Panc1 (cell line): Measurements from ENCODE around the gene PCDH15. TPM values are rescaled to one million over a fixed set of nuclear protein-coding genes. Genes with fewer than 3 reads are reported as not detected.
A peak's percentile ranks its signal among the peaks of the same experiment; 100 is the strongest.

Experiments
- ATAC-seq: fragments of 200-7000 bp; cut with Tn5 transposase; 2 replicates; pipeline ENCODE4 v1.9.1; 2020; ENCODE audit warnings: mild to moderate bottlenecking, moderate library complexity
- BruUV-seq: library from RNA; stranded (reverse); fragments of 400-500 nt; replicated peaks from 2 replicates; lab custom pipeline; 2021; lab: Mats Ljungman, UMichigan
- CTCF ChIA-PET: fragments of 300-600 bp; sonication (Branson Sonifier 250); formaldehyde crosslinking; loops from one replicate; lab custom pipeline; 2022; ENCODE audit warnings: antibody characterized with exemption; lab: Charles Lee
- POLR2A ChIA-PET: fragments of 300-600 bp; sonication (Branson Sonifier 250); formaldehyde crosslinking; loops from one replicate; lab custom pipeline; 2022; ENCODE audit warnings: antibody characterized with exemption; lab: Charles Lee
- DNase-seq: peaks from one replicate; pipeline ENCODE4 v3.0.0-alpha.2; 2010; ENCODE audit warnings: low read depth, low spot score
- H3K27ac ChIP-seq: 2 replicates; pipeline ENCODE4 v1.5.1; 2011; ENCODE audit warnings: mild to moderate bottlenecking, low read length, inconsistent platforms
- H3K27me3 ChIP-seq: fragments of 200-500 bp; sonication (Bioruptor generic); 2 replicates; pipeline ENCODE4 v1.6.0; 2014; ENCODE audit warnings: low read length, inconsistent platforms; ENCODE audit not compliant: control insufficient read depth, insufficient read depth
- H3K36me3 ChIP-seq: fragments of 200-500 bp; sonication (Bioruptor generic); 2 replicates; pipeline ENCODE4 v1.5.1; 2014; ENCODE audit warnings: inconsistent platforms, mild to moderate bottlenecking, low read length, moderate library complexity; ENCODE audit not compliant: control insufficient read depth, insufficient read depth
- H3K4me1 ChIP-seq: 2 replicates; pipeline ENCODE4 v1.5.1; 2011; ENCODE audit warnings: inconsistent platforms, mild to moderate bottlenecking, low read length, moderate library complexity; ENCODE audit not compliant: control insufficient read depth, insufficient read depth
- H3K4me3 ChIP-seq, 2 experiments: 2 replicates each; pipeline ENCODE4 v1.5.1; 2011 to 2012; ENCODE audit warnings: low read depth in 2 of 2, low read length in 2 of 2, mild to moderate bottlenecking in 2 of 2, inconsistent platforms in 1 of 2, moderate library complexity in 1 of 2
- H3K9me3 ChIP-seq: fragments of 200-500 bp; sonication (Bioruptor generic); 2 replicates; pipeline ENCODE4 v1.5.1; 2014; ENCODE audit warnings: low read depth, mild to moderate bottlenecking, inconsistent platforms, low read length, moderate library complexity; ENCODE audit not compliant: control insufficient read depth, insufficient read depth
- CTCF ChIP-seq: fragments of 450-650 bp; IDR thresholded peaks from 2 replicates; pipeline ENCODE4 v1.5.1; 2017; ENCODE audit warnings: mild to moderate bottlenecking
- POLR2AphosphoS5 ChIP-seq: IDR thresholded peaks from 2 replicates; pipeline ENCODE4 v1.6.1; 2012; ENCODE audit warnings: mild to moderate bottlenecking, low read depth, low read length, moderate library complexity
- REST ChIP-seq, 2 experiments: IDR thresholded peaks; 2 replicates each; pipeline ENCODE4 v1.6.1; 2011 to 2012; ENCODE audit warnings: low read depth in 2 of 2, control low read depth in 1 of 2, low read length in 1 of 2, mild to moderate bottlenecking in 1 of 2, moderate library complexity in 1 of 2; ENCODE audit not compliant: insufficient read depth in 1 of 2
- SIN3A ChIP-seq: IDR thresholded peaks from 2 replicates; pipeline ENCODE4 v1.6.1; 2012; ENCODE audit warnings: low read depth, mild to moderate bottlenecking, low read length, moderate library complexity, borderline replicate concordance; ENCODE audit not compliant: insufficient read depth
- TCF7L2 ChIP-seq: IDR thresholded peaks from 2 replicates; pipeline ENCODE4 v1.6.1; 2011; ENCODE audit warnings: mild to moderate bottlenecking, low read depth, low read length, inconsistent platforms
- in situ Hi-C: cut with HindIII; loops from 2 replicates; pipeline ENCODE4 v1.10.0; 2016; ENCODE audit warnings: low sequenced_read_pairs, low pct_unique_long_range_greater_than_20kb
- intact Hi-C: fragments of 100-400 bp; cut with micrococcal nuclease; formaldehyde crosslinking; loops from one replicate; pipeline ENCODE4 v1.10.0; 2022; ENCODE audit not compliant: unreplicated experiment
- total RNA-seq: library from RNA; stranded (reverse); gene quantifications from one replicate; pipeline ENCODE4 v1.2.1, GENCODE V29; 2021; ENCODE audit not compliant: unreplicated experiment

PCDH15 gene
- total RNA-seq, 1 experiment from 2014 or later: 0.18 TPM

- POLR2A ChIA-PET: no interaction called here
- H3K27me3 ChIP-seq: no peaks in the 10 kb centered on the region
- no peaks in the 10 kb centered on the region for H3K4me1 ChIP-seq
- TF ChIP-seq REST (IDR thresholded peaks at IDR 0.05; ENCODE audit: insufficient read depth in 1 of 2, low read depth in 2 of 2, low read length in 1 of 2): no peak
- TF ChIP-seq SIN3A: no peak
- no peak for TF ChIP-seq POLR2AphosphoS5
- TF ChIP-seq CTCF: peak; percentile 43; the same call in 1 of the 2 replicates
- TF ChIP-seq TCF7L2: no peak
- in situ Hi-C loops: no loop called here
- CTCF ChIA-PET: no interaction called here
- ATAC-seq (no peak), DNase-seq (no peak)
- H3K4me3 ChIP-seq: no peak overlapping the region
- H3K27ac ChIP-seq: no peak overlapping the region
- no peaks in the 10 kb centered on the region for H3K36me3 ChIP-seq
- BruUV-seq: no TSS peak
- no peaks in the 10 kb centered on the region for H3K9me3 ChIP-seq
- intact Hi-C loops: loop anchor here (2.0 kb wide), 1 partner anchor 266 kb away; no protein-coding TSS in a partner anchor
These were observed 667.8 kb downstream of the PCDH15 start for GRCh38 chr10:54133203-54133602.

GRCh38 chr10:54131833-54132232 lies 669.2 kb downstream of the PCDH15 start:
- no TSS peak for BruUV-seq
- Histone ChIP-seq H3K9me3 (no peaks in the 10 kb centered on the region), H3K4me1 (no peaks in the 10 kb centered on the region), H3K27ac (no peak overlapping the region), H3K4me3 (no peak overlapping the region), H3K36me3 (no peaks in the 10 kb centered on the region), H3K27me3 (no peaks in the 10 kb centered on the region)
- no peak for TF ChIP-seq SIN3A
- TF ChIP-seq CTCF: no peak
- no peak for TF ChIP-seq POLR2AphosphoS5
- POLR2A ChIA-PET: interaction anchor here (0.6 kb wide), 1 partner anchor 295 kb away, joined by 3 read pairs; no protein-coding TSS in a partner anchor
- DNase-seq (no peak), ATAC-seq (no peak)
- intact Hi-C loops (loop anchor here (2.0 kb wide), 1 partner anchor 267 kb away; no protein-coding TSS in a partner anchor), in situ Hi-C loops (no loop called here)
- CTCF ChIA-PET: no interaction called here
